ENCODE measurements around the gene TTC21B.

Gene TTC21B

DNA sequence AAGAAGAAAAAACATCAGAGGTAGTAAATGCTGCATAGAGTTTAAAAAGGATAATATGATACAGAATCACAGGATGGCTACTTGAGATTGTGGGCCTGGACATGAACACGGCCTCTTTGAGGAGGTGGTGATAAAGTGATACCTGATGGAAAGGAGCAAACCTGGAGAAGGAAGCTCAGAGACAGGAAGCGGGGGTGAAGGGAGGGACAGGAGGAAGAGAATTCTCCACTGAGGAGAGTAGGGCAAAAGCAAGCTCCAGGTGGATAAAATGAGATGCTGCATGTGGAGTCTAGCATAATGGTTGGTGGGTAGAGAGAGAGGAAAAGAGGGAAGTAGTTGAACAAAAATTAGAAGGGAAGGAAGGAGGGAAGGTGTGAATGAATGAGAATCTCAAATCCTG is 82.6 kb downstream of the TTC21B start:
- Histone ChIP-seq H3K27me3 (ENCODE audit: insufficient read depth, low read length) (no peaks in the 10 kb centered on the region), H3K79me2 (ENCODE audit: insufficient read depth, low read length) (no peaks in the 10 kb centered on the region), H2AFZ (ENCODE audit: low read length) (no peak overlapping the region), H3K9ac (ENCODE audit: low read length) (no peak overlapping the region), H3K9me2 (ENCODE audit: low read depth, low read length) (no peaks in the 10 kb centered on the region), H3K36me3 (ENCODE audit: insufficient read depth, low read length) (no peaks in the 10 kb centered on the region), H4K20me1 (ENCODE audit: insufficient read depth, low read length) (no peaks in the 10 kb centered on the region; the same call in 1 of the 2 replicates), H3K4me1 (ENCODE audit: insufficient read depth, low read length, severe bottlenecking) (peaks cover 5% of the 10 kb centered on the region), H3K4me3 (ENCODE audit: low read depth, low read length, poor library complexity, severe bottlenecking) (no peak overlapping the region), H3K9me3 (ENCODE audit: low read length) (no peaks in the 10 kb centered on the region), H3K27ac (ENCODE audit: low read depth, low read length, poor library complexity, severe bottlenecking) (no peak overlapping the region), H3F3A (ENCODE audit: insufficient read depth, low read length) (peaks cover 2% of the 10 kb centered on the region; the same call in 1 of the 2 replicates), H3K4me2 (ENCODE audit: low read length) (no peak overlapping the region)
- no peak for TF ChIP-seq EZH2 (IDR thresholded peaks at IDR 0.05; ENCODE audit: borderline replicate concordance, low read length)
- TF ChIP-seq, protein P1, sequence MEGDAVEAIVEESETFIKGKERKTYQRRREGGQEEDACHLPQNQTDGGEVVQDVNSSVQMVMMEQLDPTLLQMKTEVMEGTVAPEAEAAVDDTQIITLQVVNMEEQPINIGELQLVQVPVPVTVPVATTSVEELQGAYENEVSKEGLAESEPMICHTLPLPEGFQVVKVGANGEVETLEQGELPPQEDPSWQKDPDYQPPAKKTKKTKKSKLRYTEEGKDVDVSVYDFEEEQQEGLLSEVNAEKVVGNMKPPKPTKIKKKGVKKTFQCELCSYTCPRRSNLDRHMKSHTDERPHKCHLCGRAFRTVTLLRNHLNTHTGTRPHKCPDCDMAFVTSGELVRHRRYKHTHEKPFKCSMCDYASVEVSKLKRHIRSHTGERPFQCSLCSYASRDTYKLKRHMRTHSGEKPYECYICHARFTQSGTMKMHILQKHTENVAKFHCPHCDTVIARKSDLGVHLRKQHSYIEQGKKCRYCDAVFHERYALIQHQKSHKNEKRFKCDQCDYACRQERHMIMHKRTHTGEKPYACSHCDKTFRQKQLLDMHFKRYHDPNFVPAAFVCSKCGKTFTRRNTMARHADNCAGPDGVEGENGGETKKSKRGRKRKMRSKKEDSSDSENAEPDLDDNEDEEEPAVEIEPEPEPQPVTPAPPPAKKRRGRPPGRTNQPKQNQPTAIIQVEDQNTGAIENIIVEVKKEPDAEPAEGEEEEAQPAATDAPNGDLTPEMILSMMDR (IDR thresholded peaks at IDR 0.05; ENCODE audit: low read length): no peak

DNA sequence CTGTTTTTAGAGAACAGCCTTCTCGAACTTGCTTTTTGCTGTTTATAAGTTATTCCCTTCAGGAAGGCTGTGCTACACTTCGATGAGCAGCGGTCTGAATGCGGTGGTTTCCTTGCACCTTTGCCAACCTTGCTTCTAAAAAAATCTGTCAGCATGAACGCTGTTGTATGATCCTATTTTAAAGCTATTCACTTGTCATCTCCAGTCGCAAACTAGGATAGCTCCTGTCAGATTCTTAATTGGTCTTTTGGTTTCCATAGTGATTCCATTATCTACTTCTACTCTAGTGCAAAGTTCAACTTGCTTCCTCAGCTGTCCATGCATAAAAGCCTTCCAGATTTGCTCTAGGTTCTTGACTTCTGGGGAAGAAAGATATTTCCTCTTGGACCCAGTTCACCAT is 83.2 kb downstream of the TTC21B start:
- no peaks in the 10 kb centered on the region for H3F3A ChIP-seq (ENCODE audit: insufficient read depth, low read length)
- no peaks in the 10 kb centered on the region for H3K36me3 ChIP-seq (ENCODE audit: insufficient read depth, low read length)
- peaks cover 5% of the 10 kb centered on the region for H3K4me1 ChIP-seq (ENCODE audit: insufficient read depth, low read length, severe bottlenecking)
- H3K27ac ChIP-seq (ENCODE audit: low read depth, low read length, poor library complexity, severe bottlenecking): no peak overlapping the region
- no peak overlapping the region for H3K4me3 ChIP-seq (ENCODE audit: low read depth, low read length, poor library complexity, severe bottlenecking)
- TF ChIP-seq, protein P1 (IDR thresholded peaks at IDR 0.05; ENCODE audit: low read length): no peak
- no peak for TF ChIP-seq EZH2 (IDR thresholded peaks at IDR 0.05; ENCODE audit: borderline replicate concordance, low read length)
- H3K4me2 ChIP-seq (ENCODE audit: low read length): no peak overlapping the region
- H4K20me1 ChIP-seq (ENCODE audit: insufficient read depth, low read length): no peaks in the 10 kb centered on the region
- no peaks in the 10 kb centered on the region for H3K9me3 ChIP-seq (ENCODE audit: low read length)
- no peaks in the 10 kb centered on the region for H3K9me2 ChIP-seq (ENCODE audit: low read depth, low read length)
- H3K79me2 ChIP-seq (ENCODE audit: insufficient read depth, low read length): no peaks in the 10 kb centered on the region
- no peak overlapping the region for H3K9ac ChIP-seq (ENCODE audit: low read length)
- H3K27me3 ChIP-seq (ENCODE audit: insufficient read depth, low read length): no peaks in the 10 kb centered on the region
- H2AFZ ChIP-seq (ENCODE audit: low read length): no peak overlapping the region

GRCh38 chr2:165868211-165868610 is 85.4 kb downstream of the TTC21B start:
- Histone ChIP-seq H3K9me2 (ENCODE audit: low read depth, low read length) (no peaks in the 10 kb centered on the region), H3K27ac (ENCODE audit: low read depth, low read length, poor library complexity, severe bottlenecking) (no peak overlapping the region), H3K9me3 (ENCODE audit: low read length) (no peaks in the 10 kb centered on the region), H3K79me2 (ENCODE audit: insufficient read depth, low read length) (no peaks in the 10 kb centered on the region), H3K9ac (ENCODE audit: low read length) (no peak overlapping the region), H3K27me3 (ENCODE audit: insufficient read depth, low read length) (no peaks in the 10 kb centered on the region), H3K4me3 (ENCODE audit: low read depth, low read length, poor library complexity, severe bottlenecking) (no peak overlapping the region), H3F3A (ENCODE audit: insufficient read depth, low read length) (no peaks in the 10 kb centered on the region), H3K4me2 (ENCODE audit: low read length) (no peak overlapping the region), H3K4me1 (ENCODE audit: insufficient read depth, low read length, severe bottlenecking) (no peaks in the 10 kb centered on the region), H4K20me1 (ENCODE audit: insufficient read depth, low read length) (no peaks in the 10 kb centered on the region), H3K36me3 (ENCODE audit: insufficient read depth, low read length) (no peaks in the 10 kb centered on the region), H2AFZ (ENCODE audit: low read length) (no peak overlapping the region)
- no peak for TF ChIP-seq EZH2 (IDR thresholded peaks at IDR 0.05; ENCODE audit: borderline replicate concordance, low read length)
- TF ChIP-seq, protein P1 (IDR thresholded peaks at IDR 0.05; ENCODE audit: low read length): no peak
